C4-2B (cell line): Measurements from ENCODE around the gene DUSP7.

Experiments used
- H3K27ac ChIP-seq: fragments of 450-650 bp; 2 replicates; pipeline ENCODE4 v1.5.1; 2017
- ZFX ChIP-seq: fragments of 450-650 bp; IDR thresholded peaks from 2 replicates; pipeline ENCODE4 v1.6.1; 2017
- TF ChIP-seq, protein P1 (sequence below): fragments of 450-650 bp; conservative IDR thresholded peaks from 2 replicates; pipeline ENCODE4 v1.5.1; 2017; ENCODE audit warnings: mild to moderate bottlenecking

DUSP7 gene

GRCh38 chr3:52029053-52029452 lies 27.3 kb downstream of the DUSP7 start:
- H3K27ac ChIP-seq: no peak overlapping the region
- TF ChIP-seq, protein P1, sequence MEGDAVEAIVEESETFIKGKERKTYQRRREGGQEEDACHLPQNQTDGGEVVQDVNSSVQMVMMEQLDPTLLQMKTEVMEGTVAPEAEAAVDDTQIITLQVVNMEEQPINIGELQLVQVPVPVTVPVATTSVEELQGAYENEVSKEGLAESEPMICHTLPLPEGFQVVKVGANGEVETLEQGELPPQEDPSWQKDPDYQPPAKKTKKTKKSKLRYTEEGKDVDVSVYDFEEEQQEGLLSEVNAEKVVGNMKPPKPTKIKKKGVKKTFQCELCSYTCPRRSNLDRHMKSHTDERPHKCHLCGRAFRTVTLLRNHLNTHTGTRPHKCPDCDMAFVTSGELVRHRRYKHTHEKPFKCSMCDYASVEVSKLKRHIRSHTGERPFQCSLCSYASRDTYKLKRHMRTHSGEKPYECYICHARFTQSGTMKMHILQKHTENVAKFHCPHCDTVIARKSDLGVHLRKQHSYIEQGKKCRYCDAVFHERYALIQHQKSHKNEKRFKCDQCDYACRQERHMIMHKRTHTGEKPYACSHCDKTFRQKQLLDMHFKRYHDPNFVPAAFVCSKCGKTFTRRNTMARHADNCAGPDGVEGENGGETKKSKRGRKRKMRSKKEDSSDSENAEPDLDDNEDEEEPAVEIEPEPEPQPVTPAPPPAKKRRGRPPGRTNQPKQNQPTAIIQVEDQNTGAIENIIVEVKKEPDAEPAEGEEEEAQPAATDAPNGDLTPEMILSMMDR: no peak
- no peak for TF ChIP-seq ZFX

DNA sequence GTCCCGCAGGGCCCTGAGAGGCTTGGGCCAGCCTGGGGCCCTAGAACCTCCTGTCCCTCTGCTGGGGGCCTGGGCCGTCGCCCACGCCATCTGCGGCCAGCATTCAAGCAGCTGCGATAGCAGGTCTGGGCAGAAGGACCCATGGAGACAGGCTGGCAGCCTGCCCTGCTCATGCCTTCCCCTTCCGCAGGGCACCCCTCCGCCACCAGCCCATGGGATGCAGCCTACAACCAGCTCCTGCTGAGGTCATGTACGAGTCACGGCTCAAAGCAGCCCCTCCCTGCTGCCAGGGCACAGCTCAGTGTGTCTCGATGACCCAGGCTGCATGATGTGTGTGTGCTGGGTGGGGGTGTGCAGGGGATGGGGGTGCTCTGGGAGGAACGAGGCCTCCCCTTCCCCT lies 27.8 kb downstream of the DUSP7 start:
- H3K27ac ChIP-seq: no peak overlapping the region
- TF ChIP-seq, protein P1: no peak
- TF ChIP-seq ZFX: no peak

DNA sequence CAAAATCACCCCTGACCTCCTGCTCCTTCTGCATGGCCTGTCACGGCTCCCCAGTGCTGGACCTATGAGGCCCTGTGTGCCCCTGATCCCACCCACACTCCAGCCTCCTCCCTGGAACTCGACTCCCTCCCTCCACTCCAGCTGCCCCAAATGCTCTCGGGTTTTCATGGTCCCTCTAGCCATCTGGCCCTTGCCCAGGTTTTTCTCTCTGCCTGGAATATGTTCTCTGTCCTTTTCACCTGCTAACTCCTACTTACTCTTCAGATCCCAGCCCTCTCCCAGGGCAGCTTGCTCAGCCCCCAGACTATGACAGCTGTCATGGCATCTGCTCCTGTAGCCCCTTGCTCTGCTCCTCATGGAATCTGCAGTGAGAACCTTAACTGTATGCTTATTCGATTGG lies 30.3 kb downstream of the DUSP7 start:
- TF ChIP-seq, protein P1: no peak
- TF ChIP-seq ZFX: no peak
- no peak overlapping the region for H3K27ac ChIP-seq

DNA sequence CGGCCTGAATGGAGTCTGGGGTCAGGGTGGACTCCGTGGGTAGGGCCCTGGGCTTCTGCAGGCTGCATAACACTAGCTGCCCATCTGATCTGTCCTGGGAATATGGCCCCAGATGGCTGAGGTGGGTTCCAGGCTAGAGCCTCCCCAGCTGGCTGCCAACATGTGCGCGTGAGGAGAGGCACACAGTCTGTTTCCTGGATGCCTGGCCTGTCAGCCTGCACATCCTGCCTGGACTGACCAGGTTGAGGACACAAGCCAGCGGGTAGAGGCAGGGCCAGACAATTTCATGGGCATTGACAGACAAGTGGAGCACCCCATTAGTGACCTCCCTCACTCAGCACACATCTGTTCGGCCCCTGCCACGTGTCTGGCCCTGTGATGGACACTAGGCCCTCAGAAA lies 30.9 kb downstream of the DUSP7 start:
- no peak for TF ChIP-seq ZFX
- no peak overlapping the region for H3K27ac ChIP-seq

- H3K27ac ChIP-seq: no peak overlapping the region
- TF ChIP-seq, protein P1: no peak
- TF ChIP-seq ZFX: no peak
These were observed 31.5 kb downstream of the DUSP7 start for GRCh38 chr3:52024765-52025452.

- H3K27ac ChIP-seq: no peak overlapping the region
- no peak for TF ChIP-seq ZFX
- TF ChIP-seq, protein P1: no peak
These were observed 32.3 kb downstream of the DUSP7 start for GRCh38 chr3:52023860-52024764.

DNA sequence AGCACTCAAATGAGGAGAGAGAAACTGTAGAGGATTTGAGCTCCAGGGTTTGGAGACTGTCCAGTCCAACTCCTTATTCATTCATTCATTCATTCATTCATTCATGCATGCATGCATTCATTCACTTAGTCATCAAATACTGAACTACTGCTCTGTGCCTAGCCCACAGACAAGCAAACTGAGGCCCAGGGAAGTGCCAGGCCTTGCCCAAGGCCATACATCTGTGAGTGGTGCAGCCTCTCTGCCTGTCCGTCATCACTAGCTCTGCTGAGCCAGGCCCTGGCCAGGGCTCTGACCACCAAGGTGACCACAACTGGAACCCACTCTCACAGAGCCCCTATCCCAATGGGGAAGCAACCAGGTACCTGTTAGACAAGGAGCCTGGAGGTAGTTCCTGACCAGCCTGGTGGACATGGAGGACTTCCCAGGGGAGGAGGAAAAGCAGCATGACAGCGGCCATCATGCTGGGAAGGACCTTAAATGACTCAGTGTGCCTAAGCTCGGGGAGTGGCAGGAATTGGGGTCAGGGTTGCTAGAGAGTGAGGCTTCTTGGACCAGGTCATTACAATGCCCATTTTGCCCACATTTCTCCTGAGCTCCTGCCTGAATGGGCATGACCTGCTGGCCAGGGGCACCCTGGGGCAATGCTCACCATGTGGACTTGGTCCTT lies 33.1 kb downstream of the DUSP7 start:
- TF ChIP-seq ZFX: no peak
- TF ChIP-seq, protein P1: no peak
- no peak overlapping the region for H3K27ac ChIP-seq
